Keratinocyte (primary cell): ENCODE data around the gene RASSF7. TPM values are rescaled to one million over a fixed set of nuclear protein-coding genes. Genes with fewer than 3 reads are reported as not detected.

Experiments used
- DNase-seq: peaks from one replicate; pipeline ENCODE4 v3.0.0-alpha.2; 2011; ENCODE audit warnings: low read depth, missing footprints, low spot score
- FAIRE-seq: peaks from 2 replicates; lab custom pipeline; 2011; peaks lifted over from hg19 to GRCh38; lab: Jason Lieb, UNC
- H2AFZ ChIP-seq: 2 replicates; pipeline ENCODE4 v1.6.0; 2012; ENCODE audit warnings: low read length, control low read depth, inconsistent platforms; ENCODE audit not compliant: control insufficient read depth
- H3K27ac ChIP-seq: 2 replicates; pipeline ENCODE4 v1.5.1; 2011; ENCODE audit warnings: low read length; ENCODE audit not compliant: control insufficient read depth, insufficient read depth
- H3K27me3 ChIP-seq: 3 replicates; pipeline ENCODE4 v1.6.0; 2011; ENCODE audit warnings: low read length; ENCODE audit not compliant: control insufficient read depth, insufficient read depth; ENCODE audit errors: extremely low read depth
- H3K36me3 ChIP-seq, 2 experiments: 2 replicates in 1 of 2; 3 replicates in 1 of 2; pipeline ENCODE4 v1.5.1; 2011; ENCODE audit warnings: low read length in 2 of 2, mild to moderate bottlenecking in 1 of 2; ENCODE audit not compliant: control insufficient read depth in 2 of 2, insufficient read depth in 2 of 2; ENCODE audit errors: extremely low read depth in 1 of 2
- H3K4me1 ChIP-seq: 3 replicates; pipeline ENCODE4 v1.5.1; 2011; ENCODE audit warnings: low read length; ENCODE audit not compliant: control insufficient read depth, insufficient read depth; ENCODE audit errors: extremely low read depth
- H3K4me2 ChIP-seq: 3 replicates; pipeline ENCODE4 v1.6.0; 2011; ENCODE audit warnings: low read depth, low read length; ENCODE audit not compliant: control insufficient read depth, insufficient read depth; ENCODE audit errors: extremely low read depth
- H3K4me3 ChIP-seq, 3 experiments: fragments of 200-600 bp in 1 of 3; sonication (generic) in 1 of 3; 2 replicates in 2 of 3; 3 replicates in 1 of 3; pipeline ENCODE4 v1.5.1; 2011 to 2016; ENCODE audit warnings: low read length in 3 of 3, mild to moderate bottlenecking in 3 of 3, control low read depth in 2 of 3, inconsistent platforms in 1 of 3, low read depth in 1 of 3, mixed read lengths in 1 of 3, mixed run types in 1 of 3, moderate library complexity in 1 of 3; ENCODE audit not compliant: control insufficient read depth in 2 of 3, insufficient read depth in 2 of 3; ENCODE audit errors: extremely low read depth in 1 of 3
- H3K79me2 ChIP-seq: 2 replicates; pipeline ENCODE4 v1.6.0; 2012; ENCODE audit warnings: low read length; ENCODE audit not compliant: control insufficient read depth, insufficient read depth
- H3K9ac ChIP-seq: 3 replicates; pipeline ENCODE4 v1.6.0; 2011; ENCODE audit warnings: low read length; ENCODE audit not compliant: control insufficient read depth, insufficient read depth; ENCODE audit errors: extremely low read depth
- H3K9me1 ChIP-seq: 3 replicates; pipeline ENCODE4 v1.6.0; 2011; ENCODE audit warnings: low read length; ENCODE audit not compliant: control insufficient read depth, insufficient read depth; ENCODE audit errors: extremely low read depth
- H3K9me3 ChIP-seq: 2 replicates; pipeline ENCODE4 v1.5.1; 2012; ENCODE audit warnings: low read depth, low read length; ENCODE audit not compliant: control insufficient read depth
- H4K20me1 ChIP-seq: 3 replicates; pipeline ENCODE4 v1.6.0; 2011; ENCODE audit warnings: low read length; ENCODE audit not compliant: control insufficient read depth, insufficient read depth; ENCODE audit errors: extremely low read depth
- CTCF ChIP-seq, 3 experiments: IDR thresholded peaks in 1 of 3; conservative IDR thresholded peaks in 1 of 3; optimal IDR thresholded peaks in 1 of 3; 2 replicates in 2 of 3; 3 replicates in 1 of 3; pipeline versions ENCODE3 to v1.5.1; 2011; ENCODE audit warnings: low read length in 3 of 3, mild to moderate bottlenecking in 3 of 3, moderate library complexity in 2 of 3, control low read depth in 1 of 3, inconsistent platforms in 1 of 3; ENCODE audit not compliant: insufficient read depth in 2 of 3; ENCODE audit errors: extremely low read depth in 1 of 3
- EZH2 ChIP-seq: IDR thresholded peaks from one replicate; pipeline ENCODE4 v1.6.1; 2012; ENCODE audit warnings: inconsistent platforms, mild to moderate bottlenecking, low read length, moderate library complexity
- dilution Hi-C: fragments of 300-500 bp; cut with MboI; formaldehyde crosslinking; loops from one replicate; pipeline ENCODE4 v1.7.0; 2020; ENCODE audit warnings: low sequenced_read_pairs; ENCODE audit not compliant: extremely low pct_ligation_motif_present
- polyA plus RNA-seq, 5 experiments: library from polyadenylated mRNA; depleted of rRNA in 3 of 5; stranded (reverse) in 3 of 5; stranded (forward) in 1 of 5; unstranded in 1 of 5; fragments of >200 nt; gene quantifications; 1 replicate in 1 of 5; 2 replicates in 3 of 5; 3 replicates in 1 of 5; pipeline versions ENCODE4 v1.2.1 to v1.2.3, GENCODE V29; 2011 to 2012; ENCODE audit warnings: missing spikeins in 2 of 5, low read depth in 1 of 5, low replicate concordance in 1 of 5

RASSF7 gene
- polyA plus RNA-seq, 1 donor (not counting 4 experiments of a cell fraction or from before 2014, with no cell fraction given): 24.3 TPM

GRCh38 chr11:577611-577894 is 16.8 kb downstream of the RASSF7 start:
- FAIRE-seq (no peak), DNase-seq (no peak)
- TF ChIP-seq EZH2 (no peak), CTCF (optimal IDR thresholded peaks at IDR 0.05 in 1 of 3, IDR thresholded peaks at IDR 0.05 in 1 of 3, conservative IDR thresholded peaks at IDR 0.05 in 1 of 3; ENCODE audit: extremely low read depth in 1 of 3, insufficient read depth in 2 of 3, low read length in 3 of 3) (no peak)
- H3K9me3 ChIP-seq: no peaks in the 10 kb centered on the region
- peaks cover 57% of the 10 kb centered on the region for H3K79me2 ChIP-seq
- H3K36me3 ChIP-seq: peaks cover 8 to 15% of the 10 kb centered on the region in 2 experiments
- H3K9me1 ChIP-seq: peaks cover 8% of the 10 kb centered on the region
- dilution Hi-C loops: no loop called here
- peak overlapping the region; percentile 97 for H3K4me2 ChIP-seq
- H3K4me1 ChIP-seq: peaks cover 37% of the 10 kb centered on the region
- peak overlapping the region; percentile 99 for H3K9ac ChIP-seq
- H4K20me1 ChIP-seq: peaks cover 46% of the 10 kb centered on the region
- H3K27ac ChIP-seq: peak overlapping the region; percentile 83
- no peaks in the 10 kb centered on the region for H3K27me3 ChIP-seq
- no peak overlapping the region for H2AFZ ChIP-seq
- peak overlapping the region; percentile 78 to 97 (median 96) for H3K4me3 ChIP-seq

GRCh38 chr11:578276-579035 is 17.7 kb downstream of the RASSF7 start:
- no peak for TF ChIP-seq CTCF (optimal IDR thresholded peaks at IDR 0.05 in 1 of 3, IDR thresholded peaks at IDR 0.05 in 1 of 3, conservative IDR thresholded peaks at IDR 0.05 in 1 of 3; ENCODE audit: extremely low read depth in 1 of 3, insufficient read depth in 2 of 3, low read length in 3 of 3)
- TF ChIP-seq EZH2: no peak
- peak overlapping the region in 2 of 3 experiments; percentile 96 to 97 for H3K4me3 ChIP-seq
- H2AFZ ChIP-seq: no peak overlapping the region
- dilution Hi-C loops: no loop called here
- H3K9me1 ChIP-seq: peaks cover 8% of the 10 kb centered on the region
- no peaks in the 10 kb centered on the region for H3K9me3 ChIP-seq
- H3K27me3 ChIP-seq: no peaks in the 10 kb centered on the region
- H3K36me3 ChIP-seq: peaks cover 8 to 18% of the 10 kb centered on the region in 2 experiments
- FAIRE-seq: no peak
- peak overlapping the region; percentile 51 for H3K27ac ChIP-seq
- peak overlapping the region; percentile 97 for H3K4me2 ChIP-seq
- H3K9ac ChIP-seq: peak overlapping the region; percentile 99
- H3K79me2 ChIP-seq: peaks cover 64% of the 10 kb centered on the region
- no peak for DNase-seq
- peaks cover 46% of the 10 kb centered on the region for H4K20me1 ChIP-seq
- H3K4me1 ChIP-seq: peaks cover 37% of the 10 kb centered on the region
